B cell (primary cell): ENCODE results near the gene TRDN. TPM values are rescaled to one million over a fixed set of nuclear protein-coding genes. Genes with fewer than 3 reads are reported as not detected.

Experiments
- ATAC-seq: fragments of 200-7000 bp; cut with Tn5 transposase; one replicate; pipeline ENCODE4 v1.10.0; 2021; ENCODE audit warnings: low read depth, mild to moderate bottlenecking, moderate number of reproducible peaks, moderate library complexity
- CTCF ChIA-PET: fragments of 350-600 bp; sonication (Branson Sonifier 250); formaldehyde crosslinking; loops from one replicate; lab custom pipeline; 2021; ENCODE audit warnings: antibody characterized with exemption, inconsistent platforms; lab: Charles Lee
- POLR2A ChIA-PET: fragments of 350-600 bp; sonication (Branson Sonifier 250); formaldehyde crosslinking; loops from one replicate; lab custom pipeline; 2021; ENCODE audit warnings: antibody characterized with exemption; lab: Charles Lee
- DNase-seq: peaks from one replicate; pipeline ENCODE4 v3.0.0; 2013
- H2AFZ ChIP-seq: 2 replicates; pipeline ENCODE4 v1.6.1; 2012; ENCODE audit warnings: mild to moderate bottlenecking, low read depth, low read length; ENCODE audit not compliant: insufficient read depth, poor library complexity, severe bottlenecking
- H3K27ac ChIP-seq, 2 donors: 1 replicate in 1 of 2; 2 replicates in 1 of 2; pipeline ENCODE4 v1.5.1; 2012 to 2013; ENCODE audit warnings: low read length in 2 of 2, mild to moderate bottlenecking in 2 of 2, moderate library complexity in 1 of 2
- H3K27me3 ChIP-seq, 4 experiments: fragments of 200-600 bp in 1 of 4; sonication (generic) in 1 of 4; replicated peaks in 1 of 4; 1 replicate in 2 of 4; 2 replicates in 2 of 4; pipeline versions ENCODE4 v1.6.1 to v1.7.0; 2013 to 2016; ENCODE audit warnings: low read length in 3 of 4, mild to moderate bottlenecking in 2 of 4, mixed read lengths in 1 of 4, moderate library complexity in 1 of 4; ENCODE audit not compliant: insufficient read depth in 4 of 4, control insufficient read depth in 3 of 4; ENCODE audit errors: control extremely low read depth in 1 of 4
- H3K36me3 ChIP-seq, 2 experiments: replicated peaks in 1 of 2; 1 replicate in 1 of 2; 2 replicates in 1 of 2; pipeline versions ENCODE4 v1.6.1 to v1.7.1; 2013; ENCODE audit warnings: low read length in 1 of 2; ENCODE audit not compliant: insufficient read depth in 2 of 2, control insufficient read depth in 1 of 2; ENCODE audit errors: control extremely low read depth in 1 of 2, extremely low read depth in 1 of 2
- H3K4me1 ChIP-seq, 2 donors: fragments of 200-600 bp in 1 of 2; sonication (generic) in 1 of 2; 1 replicate in 1 of 2; 2 replicates in 1 of 2; pipeline versions ENCODE4 v1.5.1 to v1.6.1; 2013 to 2017; ENCODE audit warnings: low read length in 2 of 2; ENCODE audit not compliant: control insufficient read depth in 2 of 2, insufficient read depth in 2 of 2
- H3K4me2 ChIP-seq: replicated peaks from 2 replicates; pipeline ENCODE3; 2012; ENCODE audit warnings: mild to moderate bottlenecking, low read depth, low read length; ENCODE audit not compliant: poor library complexity, severe bottlenecking
- H3K4me3 ChIP-seq, 5 experiments: fragments of 200-600 bp in 1 of 5; sonication (generic) in 1 of 5; 1 replicate in 3 of 5; 2 replicates in 2 of 5; pipeline versions ENCODE4 v1.5.1 to v1.7.0; 2011 to 2016; ENCODE audit warnings: low read length in 4 of 5, mild to moderate bottlenecking in 4 of 5, low read depth in 2 of 5, control low read depth in 1 of 5, moderate library complexity in 1 of 5; ENCODE audit not compliant: insufficient read depth in 1 of 5; ENCODE audit errors: control extremely low read depth in 1 of 5, extremely low read depth in 1 of 5
- H3K79me2 ChIP-seq: fragments of 200-600 bp; sonication (generic); one replicate; pipeline ENCODE4 v1.6.0; 2016; ENCODE audit warnings: low read length; ENCODE audit not compliant: control insufficient read depth, insufficient read depth
- H3K9ac ChIP-seq: fragments of 200-600 bp; sonication (generic); 2 replicates; pipeline ENCODE4 v1.6.1; 2017; ENCODE audit warnings: mild to moderate bottlenecking, low read length, moderate library complexity
- H3K9me3 ChIP-seq, 3 donors: one replicate each; pipeline versions ENCODE4 v1.6.1 to v1.7.1; 2013; ENCODE audit warnings: low read length in 2 of 3; ENCODE audit not compliant: control insufficient read depth in 2 of 3, insufficient read depth in 1 of 3; ENCODE audit errors: control extremely low read depth in 1 of 3
- H4K20me1 ChIP-seq: 2 replicates; pipeline ENCODE4 v1.6.0; 2012; ENCODE audit warnings: mild to moderate bottlenecking, low read length; ENCODE audit not compliant: insufficient read depth, control insufficient read depth, poor library complexity, severe bottlenecking
- H3K27ac Mint-ChIP-seq: one replicate; pipeline ENCODE4 v1.8.0; 2021; ENCODE audit warnings: mixed read lengths
- H3K27me3 Mint-ChIP-seq: one replicate; pipeline ENCODE4 v1.8.0; 2021; ENCODE audit warnings: mixed read lengths
- H3K4me1 Mint-ChIP-seq: one replicate; pipeline ENCODE4 v1.8.0; 2021; ENCODE audit warnings: mixed read lengths
- H3K4me3 Mint-ChIP-seq: one replicate; pipeline ENCODE4 v1.8.0; 2021; ENCODE audit warnings: mixed read lengths
- H3K9me3 Mint-ChIP-seq: one replicate; pipeline ENCODE4 v1.8.0; 2022; ENCODE audit warnings: mixed read lengths; ENCODE audit not compliant: insufficient read depth
- CTCF ChIP-seq: fragments of 200-600 bp; IDR thresholded peaks from one replicate; pipeline ENCODE4 v1.8.0; 2022; ENCODE audit warnings: antibody characterized with exemption, mild to moderate bottlenecking
- EZH2 ChIP-seq: IDR thresholded peaks from 2 replicates; pipeline ENCODE4 v1.6.1; 2012; ENCODE audit warnings: borderline replicate concordance, low read depth, mild to moderate bottlenecking, moderate library complexity, low read length; ENCODE audit not compliant: insufficient read depth, poor library complexity, severe bottlenecking
- WGBS: methylation state at CpG from one replicate; pipeline ENCODE4 v1.1.5; 2013; ENCODE audit warnings: missing lambda C conversion rate; ENCODE audit not compliant: insufficient coverage; 5-methylcytosine and 5-hydroxymethylcytosine counted together
- intact Hi-C: fragments of 100-400 bp; cut with micrococcal nuclease; formaldehyde crosslinking; loops from one replicate; pipeline ENCODE4 v1.10.0; 2022
- polyA plus RNA-seq: library from polyadenylated mRNA; depleted of rRNA; stranded (reverse); fragments of >200 nt; gene quantifications from 2 replicates; pipeline ENCODE4 v1.2.3, GENCODE V29; 2012
- total RNA-seq, 2 donors: library from RNA; stranded (reverse); fragments of 120-200 nt in 1 of 2; gene quantifications; 1 replicate in 1 of 2; 2 replicates in 1 of 2; pipeline versions ENCODE4 v1.2.3 to v1.2.4, GENCODE V29; 2013 to 2022

The TRDN gene
- total and polyA plus RNA-seq, 2 donors (not counting 1 experiment from before 2014, with no cell fraction given), result not detected

GRCh38 chr6:123309130-123309529, 327.6 kb downstream of the TRDN start:
- DNase-seq (no peak), ATAC-seq (no peak)
- no peak overlapping the region for H3K9ac ChIP-seq
- H3K4me3 ChIP-seq, result no peak overlapping the region
- H3K9me3 ChIP-seq, result no peaks in the 10 kb centered on the region
- H3K4me3 Mint-ChIP-seq, result no peak overlapping the region
- no peaks in the 10 kb centered on the region for H3K4me1 Mint-ChIP-seq
- no peak overlapping the region for H3K4me2 ChIP-seq
- no peaks in the 10 kb centered on the region for H3K27me3 Mint-ChIP-seq
- no peaks in the 10 kb centered on the region for H4K20me1 ChIP-seq
- TF ChIP-seq EZH2 (no peak), CTCF (no peak)
- H3K79me2 ChIP-seq, result no peaks in the 10 kb centered on the region
- CTCF ChIA-PET, result interaction anchor here (1.9 kb wide), 1 partner anchor 10 kb away, joined by 5 read pairs; no protein-coding TSS in a partner anchor
- H3K4me1 ChIP-seq, result no peaks in the 10 kb centered on the region
- no peak overlapping the region for H2AFZ ChIP-seq
- H3K9me3 Mint-ChIP-seq, result peaks cover 2% of the 10 kb centered on the region
- H3K27ac ChIP-seq, result no peak overlapping the region
- intact Hi-C loops, result no loop called here
- POLR2A ChIA-PET, result no interaction called here
- no peaks in the 10 kb centered on the region for H3K36me3 ChIP-seq
- 80% methylated on average over 1 of the region's 1 CpG for WGBS
- H3K27ac Mint-ChIP-seq, result no peak overlapping the region
- no peaks in the 10 kb centered on the region for H3K27me3 ChIP-seq

GRCh38 chr6:123306334-123306733, 330.4 kb downstream of the TRDN start:
- Histone ChIP-seq H3K79me2 (no peaks in the 10 kb centered on the region), H3K36me3 (no peaks in the 10 kb centered on the region), H2AFZ (no peak overlapping the region), H3K4me3 (no peak overlapping the region), H3K4me2 (no peak overlapping the region), H3K9me3 (no peaks in the 10 kb centered on the region), H3K27me3 (no peaks in the 10 kb centered on the region), H3K27ac (no peak overlapping the region), H3K4me1 (no peaks in the 10 kb centered on the region), H3K9ac (no peak overlapping the region), H4K20me1 (no peaks in the 10 kb centered on the region)
- POLR2A ChIA-PET, result no interaction called here
- no peak for ATAC-seq
- H3K4me3 Mint-ChIP-seq, result no peak overlapping the region
- 95% methylated on average over 2 of the region's 2 CpGs for WGBS
- TF ChIP-seq CTCF (no peak), EZH2 (no peak)
- no peaks in the 10 kb centered on the region for H3K27me3 Mint-ChIP-seq
- CTCF ChIA-PET, result no interaction called here
- intact Hi-C loops, result no loop called here
- no peak overlapping the region for H3K27ac Mint-ChIP-seq
- DNase-seq, result no peak
- no peaks in the 10 kb centered on the region for H3K4me1 Mint-ChIP-seq
- H3K9me3 Mint-ChIP-seq, result no peaks in the 10 kb centered on the region
